Osteocyte (in vitro differentiated cells): ENCODE measurements around the gene HSD17B4. TPM values are rescaled to one million over a fixed set of nuclear protein-coding genes. Genes with fewer than 3 reads are reported as not detected.
A peak's percentile ranks its signal among the peaks of the same experiment; 100 is the strongest.
"Not testable (repeated sequence)": the region's sequence is repeated elsewhere in the genome, so short reads cannot be mapped to it uniquely, and the experiment has no call there.

ENCODE experiments used
- DNase-seq: peaks from one replicate; pipeline ENCODE4 v3.0.0; 2021; ENCODE audit warnings: mixed read lengths; ENCODE audit not compliant: unreplicated experiment; ENCODE audit errors: extremely low spot score
- H3K27ac Mint-ChIP-seq: one replicate; pipeline ENCODE4 v1.8.0; 2021; ENCODE audit warnings: mild to moderate bottlenecking, mixed read lengths; ENCODE audit not compliant: unreplicated experiment
- H3K27me3 Mint-ChIP-seq: one replicate; pipeline ENCODE4 v1.8.0; 2021; ENCODE audit warnings: mixed read lengths; ENCODE audit not compliant: unreplicated experiment
- H3K36me3 Mint-ChIP-seq: one replicate; pipeline ENCODE4 v1.8.0; 2021; ENCODE audit warnings: mixed read lengths; ENCODE audit not compliant: unreplicated experiment
- H3K4me1 Mint-ChIP-seq: one replicate; pipeline ENCODE4 v1.8.0; 2021; ENCODE audit warnings: mixed read lengths; ENCODE audit not compliant: unreplicated experiment
- H3K4me3 Mint-ChIP-seq: one replicate; pipeline ENCODE4 v1.8.0; 2021; ENCODE audit warnings: mild to moderate bottlenecking, moderate library complexity, mixed read lengths; ENCODE audit not compliant: unreplicated experiment
- H3K9me3 Mint-ChIP-seq: one replicate; pipeline ENCODE4 v1.8.0; 2021; ENCODE audit warnings: mixed read lengths; ENCODE audit not compliant: unreplicated experiment
- total RNA-seq: library from RNA; stranded (reverse); gene quantifications from 2 replicates; pipeline ENCODE4 v1.2.1, GENCODE V29; 2021
- TF ChIP-seq, protein P1 (sequence below): fragments of 200-600 bp; sonication (generic); IDR thresholded peaks from 2 replicates; pipeline ENCODE4 v1.5.0; 2021; ENCODE audit warnings: antibody characterized with exemption, mild to moderate bottlenecking, moderate library complexity

HSD17B4 gene
- total RNA-seq, 1 donor from 2014 or later = 100 TPM

DNA sequence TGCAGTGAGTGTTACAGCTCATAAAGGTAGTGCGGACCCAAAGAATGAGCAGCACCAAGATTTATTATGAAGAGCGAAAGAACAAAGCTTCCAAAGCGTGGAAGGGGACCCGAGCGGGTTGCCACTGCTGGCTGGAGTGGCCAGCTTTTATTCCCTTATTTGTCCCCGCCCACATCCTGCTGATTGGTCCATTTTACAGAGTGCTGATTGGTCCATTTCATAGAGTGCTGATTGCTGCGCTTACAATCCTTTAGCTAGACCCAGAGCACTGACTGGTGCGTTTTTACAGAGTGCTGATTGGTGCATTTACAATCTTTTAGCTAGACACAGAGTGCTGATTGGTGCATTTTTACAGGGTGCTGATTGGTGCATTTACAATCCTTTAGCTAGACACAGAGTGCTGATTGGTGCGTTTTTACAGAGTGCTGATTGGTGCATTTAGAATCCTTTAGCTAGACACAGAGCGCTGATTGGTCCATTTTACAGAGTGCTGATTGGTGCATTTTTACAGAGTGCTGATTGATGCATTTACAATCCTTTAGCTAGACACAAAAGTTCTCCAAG, 19.5 kb upstream of the HSD17B4 start:
- not testable (repeated sequence) for DNase-seq, H3K4me3 Mint-ChIP-seq, H3K27ac Mint-ChIP-seq, H3K9me3 Mint-ChIP-seq, H3K4me1 Mint-ChIP-seq, H3K36me3 Mint-ChIP-seq
- H3K27me3 Mint-ChIP-seq = peaks cover 26% of the 10 kb centered on the region

DNA sequence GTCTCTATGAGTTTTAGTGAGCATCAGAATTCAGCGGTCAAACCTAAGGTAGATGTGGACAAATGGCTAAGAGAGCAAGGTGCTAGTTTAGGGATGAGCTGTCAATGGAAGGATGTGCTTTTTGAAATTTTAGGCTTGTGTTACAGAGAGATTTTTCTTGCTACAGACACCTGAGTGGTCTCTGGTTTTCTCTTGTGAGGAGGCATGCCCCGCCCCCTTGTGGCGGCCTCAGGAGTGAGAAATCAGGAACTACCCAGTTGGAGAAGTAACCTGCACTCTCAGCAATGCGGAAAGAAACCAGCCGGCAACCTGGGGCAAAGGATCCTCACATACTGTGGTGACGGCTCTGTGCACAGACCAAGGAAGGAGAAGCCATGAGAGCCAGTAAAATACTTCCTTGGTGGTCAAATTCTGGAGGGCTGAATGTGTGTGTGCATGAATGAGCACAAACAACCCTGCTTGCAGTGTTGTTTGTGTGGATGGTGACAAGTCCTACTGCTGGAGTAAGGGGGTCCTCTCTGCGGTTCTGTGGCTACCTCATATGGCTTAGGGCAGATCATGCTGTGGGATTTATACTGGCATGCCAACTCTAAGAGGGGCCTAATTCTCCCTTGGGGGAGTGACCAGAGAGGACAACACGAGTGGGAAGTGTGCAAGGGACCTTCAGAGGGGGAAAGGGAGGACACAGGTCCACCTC, 16.7 kb upstream of the HSD17B4 start:
- Mint-ChIP-seq H3K27me3 (peaks cover 42% of the 10 kb centered on the region), H3K27ac (no peak overlapping the region), H3K36me3 (no peaks in the 10 kb centered on the region), H3K9me3 (peaks cover 5% of the 10 kb centered on the region), H3K4me1 (no peaks in the 10 kb centered on the region), H3K4me3 (no peak overlapping the region)
- TF ChIP-seq, protein P1, sequence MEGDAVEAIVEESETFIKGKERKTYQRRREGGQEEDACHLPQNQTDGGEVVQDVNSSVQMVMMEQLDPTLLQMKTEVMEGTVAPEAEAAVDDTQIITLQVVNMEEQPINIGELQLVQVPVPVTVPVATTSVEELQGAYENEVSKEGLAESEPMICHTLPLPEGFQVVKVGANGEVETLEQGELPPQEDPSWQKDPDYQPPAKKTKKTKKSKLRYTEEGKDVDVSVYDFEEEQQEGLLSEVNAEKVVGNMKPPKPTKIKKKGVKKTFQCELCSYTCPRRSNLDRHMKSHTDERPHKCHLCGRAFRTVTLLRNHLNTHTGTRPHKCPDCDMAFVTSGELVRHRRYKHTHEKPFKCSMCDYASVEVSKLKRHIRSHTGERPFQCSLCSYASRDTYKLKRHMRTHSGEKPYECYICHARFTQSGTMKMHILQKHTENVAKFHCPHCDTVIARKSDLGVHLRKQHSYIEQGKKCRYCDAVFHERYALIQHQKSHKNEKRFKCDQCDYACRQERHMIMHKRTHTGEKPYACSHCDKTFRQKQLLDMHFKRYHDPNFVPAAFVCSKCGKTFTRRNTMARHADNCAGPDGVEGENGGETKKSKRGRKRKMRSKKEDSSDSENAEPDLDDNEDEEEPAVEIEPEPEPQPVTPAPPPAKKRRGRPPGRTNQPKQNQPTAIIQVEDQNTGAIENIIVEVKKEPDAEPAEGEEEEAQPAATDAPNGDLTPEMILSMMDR = peak; percentile 65
- no peak for DNase-seq

DNA sequence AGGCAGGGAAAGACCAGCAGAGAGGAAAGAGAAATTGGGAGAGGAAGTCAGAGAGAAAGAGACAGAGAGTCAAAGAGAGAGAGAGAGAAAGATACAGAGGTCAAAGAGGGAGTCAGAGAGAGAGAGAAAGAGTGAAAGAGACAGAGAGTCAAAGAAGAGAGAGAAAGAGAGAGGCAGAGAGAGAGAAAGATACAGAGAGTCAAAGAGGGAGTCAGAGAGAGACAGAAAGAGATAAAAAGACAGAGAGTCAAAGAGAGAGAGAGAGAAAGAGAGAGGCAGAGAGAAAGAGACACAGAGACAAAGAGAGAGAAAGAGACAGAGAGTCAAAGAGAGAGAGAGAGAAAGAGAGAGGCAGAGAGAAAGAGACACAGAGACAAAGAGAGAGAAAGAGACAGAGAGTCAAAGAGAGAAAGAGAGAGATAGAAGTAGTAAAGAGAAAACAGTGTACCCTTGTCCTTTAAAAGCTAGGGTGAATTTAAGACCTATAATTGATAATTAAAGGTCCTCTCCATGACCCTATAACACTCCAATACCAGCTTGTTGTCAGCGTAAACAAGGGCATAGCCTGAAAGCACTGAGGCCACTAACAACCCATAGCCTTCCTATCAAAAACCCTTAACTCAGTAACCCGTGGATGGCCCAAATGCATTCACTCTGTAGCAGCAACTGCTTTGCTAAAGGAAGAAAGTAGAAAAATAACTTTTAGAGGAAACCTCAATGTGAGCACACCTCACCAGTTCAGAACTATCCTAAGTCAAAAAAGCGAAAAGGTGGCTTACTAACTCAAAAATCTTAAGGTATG, 14.3 kb upstream of the HSD17B4 start:
- H3K4me1 Mint-ChIP-seq, H3K36me3 Mint-ChIP-seq, DNase-seq, H3K9me3 Mint-ChIP-seq, H3K4me3 Mint-ChIP-seq, H3K27ac Mint-ChIP-seq: not testable (repeated sequence)
- peaks cover 61% of the 10 kb centered on the region for H3K27me3 Mint-ChIP-seq

DNA sequence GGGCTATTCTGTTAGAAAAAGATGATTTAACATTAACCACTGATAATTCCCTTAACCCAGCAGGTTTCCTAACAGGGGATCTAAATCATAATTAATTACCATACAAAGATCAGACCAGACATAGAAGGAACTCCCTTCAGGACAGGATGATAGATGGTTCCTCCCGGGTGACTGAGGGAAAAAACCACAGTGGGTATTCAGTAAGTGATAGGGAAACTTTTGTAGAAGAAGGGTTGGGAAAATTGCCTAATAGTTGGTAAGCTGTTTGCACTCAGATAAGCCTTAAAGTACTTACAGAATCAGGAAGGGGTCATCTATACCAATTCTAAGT, 13.7 kb upstream of the HSD17B4 start:
- H3K27me3 Mint-ChIP-seq = peaks cover 63% of the 10 kb centered on the region
- not testable (repeated sequence) for DNase-seq, H3K36me3 Mint-ChIP-seq

DNA sequence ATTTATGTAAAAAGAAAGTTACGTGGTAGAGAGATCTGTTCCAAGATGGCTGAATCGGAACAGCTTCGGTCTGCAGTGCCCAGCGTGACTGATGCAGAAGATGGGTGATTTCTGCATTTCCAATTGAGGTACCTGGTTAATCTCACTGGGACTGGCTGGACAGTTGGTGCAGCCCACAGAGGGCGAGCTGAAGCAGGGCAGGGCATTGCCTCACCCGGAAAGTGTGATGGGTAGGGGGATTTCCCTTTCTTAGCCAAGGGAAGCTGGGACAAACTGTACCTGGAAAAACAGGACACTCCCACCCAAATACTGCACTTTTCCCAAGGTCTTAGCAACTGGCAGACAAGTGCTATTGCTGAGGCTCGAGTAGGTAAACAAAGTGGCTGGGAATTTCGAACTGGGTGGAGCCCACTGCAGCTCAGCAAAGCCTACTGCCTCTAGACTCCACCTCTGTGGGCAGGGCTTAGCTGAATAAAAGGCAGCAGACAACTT, 13.1 kb upstream of the HSD17B4 start:
- TF ChIP-seq, protein P1 = no peak
- DNase-seq = no peak
- Mint-ChIP-seq H3K4me3 (no peak overlapping the region), H3K9me3 (peaks cover 6% of the 10 kb centered on the region), H3K36me3 (no peaks in the 10 kb centered on the region), H3K4me1 (no peaks in the 10 kb centered on the region), H3K27ac (no peak overlapping the region), H3K27me3 (peaks cover 66% of the 10 kb centered on the region)

More for the DNA sequence above, 13.7 kb upstream of the HSD17B4 start:
- H3K9me3 Mint-ChIP-seq, H3K4me3 Mint-ChIP-seq, H3K4me1 Mint-ChIP-seq, H3K27ac Mint-ChIP-seq: not testable (repeated sequence)

DNA sequence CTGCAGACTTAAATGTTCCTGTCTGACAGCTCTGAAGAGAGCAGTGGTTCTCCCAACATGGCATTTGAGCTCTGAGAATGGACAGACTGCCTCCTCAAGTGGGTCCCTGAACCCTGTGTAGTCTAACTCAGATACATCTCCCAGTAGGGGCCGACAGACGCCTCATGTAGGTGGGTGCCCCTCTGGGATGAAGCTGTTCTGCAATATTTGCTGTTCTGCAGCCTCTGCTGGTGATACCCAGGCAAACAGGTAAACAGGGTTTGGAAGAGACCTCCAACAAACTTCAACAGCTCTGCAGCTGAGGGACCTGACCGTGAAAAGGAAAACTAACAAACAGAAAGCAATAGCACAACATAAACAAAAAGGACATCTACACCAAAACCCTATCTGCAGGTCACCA, 12.7 kb upstream of the HSD17B4 start:
- not testable (repeated sequence) for H3K36me3 Mint-ChIP-seq, H3K9me3 Mint-ChIP-seq, H3K27ac Mint-ChIP-seq, H3K4me1 Mint-ChIP-seq, H3K4me3 Mint-ChIP-seq, DNase-seq
- H3K27me3 Mint-ChIP-seq = peaks cover 69% of the 10 kb centered on the region

DNA sequence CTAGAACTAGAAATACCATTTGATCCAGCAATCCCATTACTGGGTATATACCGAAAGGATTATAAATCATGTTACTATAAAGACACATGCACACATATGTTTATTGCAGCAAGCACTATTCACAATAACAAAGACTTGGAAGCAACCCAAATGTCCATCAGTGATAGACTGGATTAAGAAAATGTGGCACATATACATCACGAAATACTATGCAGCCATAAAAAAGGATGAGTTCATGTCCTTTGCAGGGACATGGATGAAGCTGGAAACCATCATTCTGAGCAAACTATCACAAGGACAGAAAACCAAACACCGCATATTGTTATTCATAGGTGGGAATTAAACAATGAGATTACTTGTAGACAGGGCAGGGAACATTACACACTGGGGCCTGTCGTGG, 7.7 kb upstream of the HSD17B4 start:
- H3K27me3 Mint-ChIP-seq = peaks cover 54% of the 10 kb centered on the region

More for the DNA sequence above, 7.7 kb upstream of the HSD17B4 start:
- not testable (repeated sequence) for H3K27ac Mint-ChIP-seq, H3K4me3 Mint-ChIP-seq, H3K36me3 Mint-ChIP-seq, H3K4me1 Mint-ChIP-seq, DNase-seq
- H3K9me3 Mint-ChIP-seq = peaks cover 15% of the 10 kb centered on the region
